Limb (tissue), 2 donors: Measurements from ENCODE around the gene BMP2K.
"Not testable (repeated sequence)": the region's sequence is repeated elsewhere in the genome, so short reads cannot be mapped to it uniquely, and the experiment has no call there.

Experiments used
- DNase-seq, 2 donors: peaks; one replicate each; pipeline ENCODE4 v3.0.0-alpha.2; 2016; ENCODE audit errors: extremely low spot score in 2 of 2

Gene BMP2K

DNA sequence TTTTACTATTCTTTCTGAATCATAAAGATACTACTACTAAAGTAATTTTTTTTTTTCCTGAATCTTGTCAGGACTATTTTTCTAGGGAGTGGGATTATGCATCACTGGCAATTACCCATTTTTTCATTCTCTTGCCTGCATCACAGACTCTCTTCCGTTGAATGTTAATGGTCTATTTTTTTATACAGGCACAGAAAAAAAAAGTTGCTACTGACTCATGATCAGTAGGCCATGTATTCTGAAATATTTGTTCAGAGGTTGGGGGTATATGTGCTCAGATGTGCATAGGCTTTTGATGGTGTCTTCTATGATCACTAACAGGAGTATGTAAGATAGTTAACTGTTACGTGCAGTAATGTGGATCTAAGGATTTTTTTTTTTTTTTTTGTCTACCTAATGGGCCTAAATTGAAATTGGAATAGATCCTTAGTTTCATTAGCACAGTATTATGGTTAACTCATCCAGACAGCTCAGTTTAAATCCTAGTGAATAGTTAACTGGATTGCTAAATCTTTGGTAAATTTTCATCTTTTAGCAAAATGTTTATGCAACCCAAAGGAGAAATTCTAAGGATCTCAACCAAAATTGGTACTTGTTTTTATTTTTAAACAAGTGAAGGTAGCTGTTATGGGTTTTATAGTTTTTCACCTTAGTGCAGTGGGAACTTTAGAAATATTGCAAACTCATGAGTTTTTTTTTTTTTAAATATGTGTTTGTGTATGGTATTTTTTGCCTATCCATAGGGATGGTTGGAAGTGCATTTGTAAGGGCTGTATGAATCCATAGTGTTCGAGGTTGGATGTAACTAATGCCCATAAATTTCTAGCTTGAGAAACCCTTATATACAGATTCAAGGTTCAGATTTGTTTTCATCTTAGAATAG, 12.1 kb downstream of the BMP2K start:
- no peak for DNase-seq

DNA sequence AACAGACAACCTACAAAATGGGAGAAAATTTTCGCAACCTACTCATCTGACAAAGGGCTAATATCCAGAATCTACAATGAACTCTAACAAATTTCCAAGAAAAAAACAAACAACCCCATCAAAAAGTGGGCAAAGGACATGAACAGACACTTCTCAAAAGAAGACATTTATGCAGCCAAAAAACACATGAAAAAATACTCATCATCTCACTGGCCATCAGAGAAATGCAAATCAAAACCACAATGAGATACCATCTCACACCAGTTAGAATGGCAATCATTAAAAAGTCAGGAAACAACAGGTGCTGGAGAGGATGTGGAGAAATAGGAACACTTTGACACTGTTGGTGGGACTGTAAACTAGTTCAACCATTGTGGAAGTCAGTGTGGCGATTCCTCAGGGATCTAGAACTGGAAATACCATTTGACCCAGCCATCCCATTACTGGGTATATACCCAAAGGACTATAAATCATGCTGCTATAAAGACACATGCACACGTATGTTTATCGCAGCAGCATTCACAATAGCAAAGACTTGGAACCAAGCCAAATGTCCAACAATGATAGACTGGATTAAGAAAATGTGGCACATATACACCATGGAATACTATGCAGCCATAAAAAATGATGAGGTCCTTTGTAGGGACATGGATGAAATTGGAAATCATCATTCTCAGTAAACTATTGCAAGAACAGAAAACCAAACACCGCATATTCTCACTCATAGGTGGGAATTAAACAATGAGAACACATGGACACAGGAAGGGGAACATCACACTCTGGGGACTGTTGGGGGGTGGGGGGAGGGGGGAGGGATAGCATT, 19.7 kb downstream of the BMP2K start:
- DNase-seq, result not testable (repeated sequence)

DNA sequence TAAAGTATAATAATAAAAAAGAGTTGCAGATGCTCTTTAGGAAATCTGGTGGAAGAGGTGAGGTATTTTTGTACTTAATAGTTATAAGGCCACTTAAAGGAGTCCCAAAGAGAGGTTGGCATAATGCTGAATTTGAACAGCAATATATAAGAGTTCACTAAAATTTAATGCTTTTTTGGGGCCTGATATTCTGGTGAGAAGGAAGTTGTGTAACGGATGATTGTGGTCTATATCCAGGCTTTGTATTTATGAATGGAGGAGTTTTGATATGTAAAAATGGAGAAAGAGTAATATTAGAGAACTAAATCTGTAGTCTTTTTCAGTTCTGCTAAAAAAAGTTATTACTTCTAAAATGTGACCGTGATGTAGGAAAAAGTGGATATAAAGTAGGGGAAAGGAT, 20.4 kb downstream of the BMP2K start:
- DNase-seq, result no peak

DNA sequence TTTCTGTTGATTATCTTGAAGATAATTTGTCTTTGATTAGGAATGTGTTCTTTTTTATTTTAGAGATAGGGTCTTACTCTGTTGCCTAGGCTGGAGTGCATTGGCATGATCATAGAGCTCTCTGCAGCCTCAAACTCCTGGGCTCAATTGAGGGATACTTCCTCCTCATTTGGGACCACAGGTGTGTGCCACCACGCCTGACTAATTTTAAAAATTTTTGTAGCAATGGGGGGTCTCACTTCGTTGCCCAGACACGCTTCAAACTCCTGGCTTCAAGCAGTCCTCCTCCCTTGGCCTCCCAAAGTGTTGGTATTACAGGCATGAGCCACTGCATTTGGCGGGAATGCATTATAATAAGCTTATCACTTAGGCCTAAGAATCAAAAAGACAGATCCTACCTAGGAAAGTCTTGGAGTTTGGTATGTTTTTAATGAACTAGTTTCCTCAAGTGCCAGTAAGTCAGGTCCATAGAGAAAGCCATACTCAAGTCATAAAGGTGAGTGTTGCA, 21.7 kb downstream of the BMP2K start:
- no peak for DNase-seq

DNA sequence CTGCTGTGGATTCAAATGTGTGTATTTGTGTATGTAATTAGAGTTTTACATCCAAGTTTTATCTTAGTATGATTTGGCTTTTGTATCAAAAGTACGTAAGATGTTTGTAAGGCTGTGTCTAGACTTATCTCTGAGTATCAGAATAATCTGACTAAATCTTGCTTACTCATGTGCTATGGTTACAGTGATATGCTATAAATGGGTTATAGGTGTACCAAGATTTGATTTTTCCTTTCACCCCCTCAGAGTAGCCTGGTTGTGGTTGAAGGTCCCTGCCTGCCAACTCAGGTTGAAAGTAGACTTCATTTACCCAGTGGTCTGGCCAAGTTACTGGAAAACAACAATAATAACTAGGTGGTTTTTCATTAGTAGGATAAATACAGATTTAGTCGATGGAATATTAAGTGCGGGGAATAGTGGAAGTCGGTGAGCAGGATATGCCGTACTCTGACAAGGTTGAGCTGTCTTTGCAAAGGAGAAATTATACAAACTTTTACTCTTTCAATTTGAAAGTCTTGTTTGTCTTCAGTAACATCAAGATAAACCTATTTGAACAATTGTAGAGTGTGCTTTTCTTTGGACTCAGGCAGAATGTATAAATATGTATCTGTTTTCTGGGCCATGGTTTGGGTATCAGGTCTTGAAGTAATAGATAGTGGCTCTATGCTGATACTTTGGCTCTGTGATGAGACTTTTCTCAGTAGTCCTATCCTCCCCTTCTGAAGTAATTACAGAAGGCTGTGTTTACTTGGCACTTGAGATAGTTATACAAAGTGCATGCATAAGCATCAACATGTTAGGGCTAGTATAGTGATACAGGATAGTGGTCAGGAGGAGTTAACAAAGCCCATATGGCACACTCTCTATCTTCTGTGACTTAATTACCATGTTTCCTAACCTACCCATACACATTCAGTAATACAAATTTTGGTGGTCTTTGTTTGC, 23.7 kb downstream of the BMP2K start:
- no peak for DNase-seq

DNA sequence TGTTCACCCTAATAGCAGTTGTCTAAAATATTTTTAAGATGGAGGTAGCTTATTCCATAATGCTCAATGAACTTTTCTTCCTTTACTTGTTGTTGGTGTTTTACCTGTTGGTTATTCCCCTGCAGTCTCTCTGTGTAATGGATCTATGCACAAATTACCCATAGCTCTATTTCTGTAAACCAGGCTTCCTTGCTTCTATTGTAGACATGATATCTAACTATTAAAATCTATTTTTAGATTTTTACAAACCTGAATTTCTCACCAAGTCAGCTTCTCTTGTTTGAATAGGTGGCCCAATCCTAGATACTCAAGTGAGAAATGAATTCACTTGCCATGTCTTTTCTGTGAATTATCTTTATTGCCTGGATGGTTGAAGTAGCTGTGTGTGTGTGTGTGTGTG, 24.8 kb downstream of the BMP2K start:
- DNase-seq, result no peak

DNA sequence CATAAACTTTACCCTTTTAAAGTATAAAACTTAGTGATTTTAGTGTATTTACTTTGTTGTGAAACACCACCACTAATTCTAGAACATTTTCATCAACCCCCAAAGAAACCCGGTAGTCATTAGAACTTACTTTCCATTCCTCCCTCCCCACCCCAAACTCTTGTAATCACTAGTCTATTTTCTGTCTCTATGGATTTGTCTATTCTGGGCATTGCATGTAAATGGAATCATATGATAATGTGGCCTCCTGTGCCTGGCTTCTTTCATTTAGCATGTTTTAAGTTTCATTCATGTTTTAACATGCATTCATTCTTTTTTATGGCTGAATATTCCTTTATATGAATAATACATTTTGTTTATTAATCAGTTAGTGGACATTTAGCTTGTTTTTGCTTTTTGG, 27.8 kb downstream of the BMP2K start:
- no peak for DNase-seq

DNA sequence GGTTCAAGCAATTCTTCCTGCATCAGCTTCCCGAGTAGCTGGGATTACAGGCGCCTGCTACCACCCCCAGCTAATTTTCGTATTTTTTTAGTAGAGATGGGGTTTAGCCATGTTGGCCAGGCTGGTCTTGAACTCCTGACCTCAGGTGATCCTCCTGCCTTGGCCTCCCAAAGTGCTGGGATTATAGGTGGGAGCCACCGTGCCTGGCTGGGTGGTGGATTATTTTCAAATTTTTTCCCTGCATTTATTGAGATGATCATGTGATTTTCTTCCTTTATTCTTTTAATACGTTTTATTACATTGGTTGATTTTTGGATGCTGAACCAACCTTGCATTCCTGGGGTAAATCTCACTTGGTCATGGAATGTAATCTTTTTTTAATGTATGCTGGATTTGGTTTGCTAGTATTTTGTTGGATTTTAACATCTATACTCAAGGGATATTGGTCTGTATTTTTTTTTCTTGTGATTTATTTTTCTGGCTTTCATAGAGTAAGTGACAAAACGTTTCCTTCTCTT, 30.9 kb downstream of the BMP2K start:
- DNase-seq, result no peak

DNA sequence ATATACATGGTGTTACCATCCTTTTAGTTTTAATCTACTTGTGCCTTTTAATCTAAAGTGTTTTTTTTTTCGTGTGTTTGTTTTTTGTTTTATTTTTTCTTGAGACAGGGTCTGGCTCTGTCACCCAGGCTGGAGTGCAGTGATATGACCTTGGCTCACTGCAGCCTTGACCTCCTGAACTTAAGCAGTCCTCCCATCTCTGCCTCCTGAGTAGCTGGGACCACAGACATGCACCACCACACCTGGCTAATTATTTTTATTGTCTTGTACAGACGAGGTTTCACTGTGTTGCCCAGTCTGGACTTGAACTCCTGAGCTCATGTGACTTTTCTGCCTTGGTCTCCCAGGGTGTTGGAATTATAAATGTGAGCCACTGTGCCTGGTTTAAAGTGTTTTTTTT, 33.1 kb downstream of the BMP2K start:
- no peak for DNase-seq

DNA sequence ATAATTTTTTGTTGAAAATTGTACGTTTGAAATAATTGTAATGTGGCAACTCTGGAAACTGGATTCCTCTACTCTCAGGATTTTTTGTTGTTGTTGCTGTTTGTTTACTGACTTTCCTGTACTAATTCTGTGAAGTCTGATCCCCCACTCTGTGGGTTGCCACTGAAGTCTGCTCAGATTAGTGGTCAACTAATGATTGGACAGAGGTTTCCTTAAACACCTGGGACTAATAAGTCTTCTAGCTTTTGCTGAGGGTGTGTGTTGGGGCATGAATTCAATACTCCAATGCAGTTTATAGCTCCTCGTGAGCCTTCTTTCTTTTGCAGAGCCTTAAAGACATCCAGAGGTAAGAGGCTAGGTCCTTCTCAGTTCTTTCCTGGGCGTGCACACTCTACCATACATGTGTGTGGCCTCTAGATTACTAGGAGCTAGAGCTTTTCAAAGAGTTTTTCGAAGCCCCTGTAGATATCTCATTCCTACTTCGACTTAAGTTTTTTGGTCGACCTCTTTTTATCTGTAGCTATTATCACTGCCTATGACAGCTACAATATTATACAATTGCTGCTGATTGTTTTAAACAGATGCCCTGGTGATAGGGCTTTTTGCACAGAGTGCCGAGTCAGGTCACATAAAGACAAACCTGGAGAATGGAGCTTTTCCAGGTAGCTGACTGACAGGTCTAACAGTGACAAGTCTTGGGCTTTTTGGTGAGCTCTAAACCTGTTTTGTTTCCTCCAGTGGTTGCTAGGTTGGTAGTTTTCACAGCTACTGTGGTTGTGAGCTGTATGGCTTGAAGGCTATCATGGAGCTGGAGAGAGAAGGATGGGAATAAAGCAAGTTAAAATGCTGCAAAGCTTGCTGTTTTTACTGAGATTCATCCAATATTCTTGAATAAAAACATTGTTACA, 34.0 kb downstream of the BMP2K start:
- no peak for DNase-seq

DNA sequence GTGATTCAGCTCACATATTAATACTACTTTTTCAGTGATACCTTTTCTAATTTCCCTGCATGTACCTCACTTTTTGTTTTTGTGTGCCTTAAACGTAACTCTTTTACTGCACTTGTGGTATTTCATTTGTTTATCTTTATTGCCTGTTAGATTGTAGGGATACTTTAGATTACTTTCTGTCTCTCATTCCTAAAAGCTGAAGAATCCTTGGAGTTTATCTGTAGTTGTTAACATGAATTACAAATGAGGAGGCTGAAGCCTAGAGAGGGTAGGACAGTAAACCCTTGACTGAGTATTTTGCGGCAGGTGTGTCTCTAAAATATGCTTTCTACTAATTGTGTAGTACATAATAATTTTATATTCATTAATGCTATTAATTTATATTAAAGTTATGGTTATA, 34.9 kb downstream of the BMP2K start:
- no peak for DNase-seq

DNA sequence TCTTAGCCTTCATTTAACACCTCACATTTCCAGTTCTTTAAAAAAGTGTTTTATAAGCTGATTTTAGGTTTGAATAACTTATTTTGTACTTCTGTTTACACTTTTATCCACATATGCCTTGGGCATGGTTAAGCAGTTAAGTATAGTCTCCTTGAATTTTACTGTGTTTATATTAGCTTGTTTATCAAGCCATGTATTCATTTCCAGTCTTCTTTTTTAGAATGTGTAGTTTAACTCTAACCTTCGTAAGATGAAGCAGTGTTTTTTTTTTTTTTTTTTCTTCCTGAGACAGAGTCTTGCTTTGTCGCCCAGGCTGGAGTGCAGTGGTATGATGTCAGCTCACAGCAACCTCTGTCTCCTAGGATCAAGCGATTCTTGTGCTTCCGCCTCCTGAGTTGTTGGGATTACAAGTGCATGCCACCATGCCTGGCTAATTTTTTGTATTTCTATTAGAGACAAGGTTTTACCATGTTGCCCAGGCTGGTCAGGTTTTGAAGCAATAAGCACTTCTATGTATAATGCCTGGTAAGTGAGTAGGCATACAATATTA, 42.5 kb downstream of the BMP2K start:
- no peak for DNase-seq

DNA sequence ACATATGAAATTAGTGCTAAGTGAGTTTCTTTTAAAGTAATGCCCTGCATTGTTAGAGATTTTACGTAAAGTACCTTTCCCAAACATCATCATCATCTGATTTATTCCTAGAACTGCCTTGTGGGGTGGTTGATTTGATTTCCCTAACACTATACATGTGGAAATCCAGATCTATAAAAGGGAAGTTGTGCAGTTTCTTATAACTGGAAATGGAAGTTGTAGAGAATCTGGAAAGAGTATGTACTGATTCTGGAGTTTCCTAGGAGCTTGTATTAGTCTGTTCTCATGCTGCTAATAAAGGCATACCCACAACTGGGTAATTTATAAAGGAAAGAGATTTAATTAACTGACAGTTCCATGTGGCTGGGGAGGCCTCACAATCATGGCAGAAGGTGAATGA, 47.9 kb downstream of the BMP2K start:
- DNase-seq, result no peak

DNA sequence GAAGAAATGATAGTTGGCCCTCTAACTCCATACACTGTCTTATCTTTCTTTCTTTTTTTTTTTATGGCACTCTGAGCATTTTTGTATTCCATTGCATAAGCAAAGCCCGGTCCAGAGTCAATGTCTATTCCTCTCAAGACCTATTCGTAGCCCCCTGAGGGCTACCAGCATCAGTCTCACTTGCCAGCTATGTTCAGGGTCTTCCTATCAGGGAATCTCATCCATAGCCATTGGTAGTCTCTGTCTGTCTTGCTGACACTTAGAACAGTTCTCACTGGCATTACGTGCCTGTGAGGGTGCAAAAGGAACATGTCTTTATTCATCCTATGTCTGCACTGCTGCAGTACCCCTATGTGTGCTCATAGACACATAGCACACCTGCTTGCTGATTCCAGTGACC, 51.0 kb downstream of the BMP2K start:
- DNase-seq, result no peak

DNA sequence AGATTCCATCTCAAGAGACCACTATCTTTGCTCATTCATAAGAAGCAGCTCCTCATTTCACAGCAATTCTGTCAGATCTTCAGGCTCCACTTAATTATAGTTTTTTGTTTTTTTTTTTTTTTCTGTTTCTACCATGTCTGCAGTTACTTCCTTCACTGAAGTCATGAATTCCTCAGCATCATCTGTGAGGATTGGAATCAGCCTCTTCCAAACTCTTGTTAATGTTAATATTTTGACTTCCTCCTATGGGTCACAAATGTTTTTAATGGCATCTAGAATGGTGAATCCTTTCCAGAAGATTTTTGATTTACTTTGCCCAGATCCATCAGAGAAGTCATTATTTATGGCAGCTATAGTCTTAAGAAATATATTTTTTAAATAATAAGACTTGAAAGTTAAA, 53.1 kb downstream of the BMP2K start:
- no peak for DNase-seq

DNA sequence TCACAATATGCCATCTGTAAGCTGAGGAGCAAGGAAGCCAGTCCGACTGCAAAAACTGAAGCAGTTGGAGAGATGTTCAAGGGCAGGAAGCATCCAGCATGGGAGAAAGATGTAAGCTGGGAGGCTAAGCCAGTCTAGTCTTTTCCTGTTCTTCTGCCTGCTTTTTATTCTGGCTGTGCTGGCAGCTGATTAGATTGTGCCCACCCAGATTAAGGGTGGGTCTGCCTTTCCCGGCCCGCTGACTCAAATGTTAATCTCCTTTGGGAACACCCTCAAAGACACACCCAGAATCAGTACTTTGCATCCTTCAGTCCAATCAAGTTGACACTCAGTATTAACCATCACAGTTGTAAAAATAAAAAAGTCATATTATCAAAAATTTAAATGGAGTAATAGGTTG, 63.5 kb downstream of the BMP2K start:
- DNase-seq, result not testable (repeated sequence)

DNA sequence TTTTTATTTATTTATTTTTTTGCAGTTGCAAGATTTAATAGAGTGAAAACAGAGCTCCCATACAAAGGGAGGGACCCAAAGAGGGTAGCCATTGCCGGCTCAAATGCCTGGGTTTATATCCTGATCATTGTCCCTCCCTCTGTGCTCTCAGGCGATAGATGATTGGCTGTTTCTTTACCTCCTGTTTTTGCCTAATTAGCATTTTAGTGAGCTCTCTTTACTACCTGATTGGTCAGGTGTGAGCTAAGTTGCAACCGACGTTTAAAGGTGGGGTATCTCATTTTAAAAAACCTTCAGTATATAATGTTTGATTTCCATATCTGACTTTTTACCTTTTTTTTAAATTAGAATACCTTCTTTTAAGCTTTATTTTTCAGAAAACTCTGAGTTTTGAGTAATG, 64.1 kb downstream of the BMP2K start:
- DNase-seq, result not testable (repeated sequence)

DNA sequence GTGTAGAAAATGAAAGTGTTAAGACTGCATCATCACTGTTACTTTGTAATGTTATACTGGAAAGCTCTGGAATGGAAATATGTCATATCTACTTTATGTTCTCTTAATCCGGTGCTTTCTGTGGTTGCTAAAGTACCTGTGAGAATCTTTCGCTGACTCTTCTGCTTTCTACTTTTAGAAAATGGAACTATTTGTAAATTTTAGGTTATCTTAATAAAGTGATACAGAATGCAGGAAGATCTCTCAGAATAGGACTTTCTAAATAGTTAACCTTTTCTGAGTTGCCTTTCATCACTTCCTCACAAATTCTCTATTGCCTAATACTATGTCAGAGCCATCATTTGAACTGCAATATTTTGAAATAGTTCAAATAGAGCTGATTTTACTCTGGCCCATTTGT, 69.3 kb downstream of the BMP2K start:
- DNase-seq, result no peak

DNA sequence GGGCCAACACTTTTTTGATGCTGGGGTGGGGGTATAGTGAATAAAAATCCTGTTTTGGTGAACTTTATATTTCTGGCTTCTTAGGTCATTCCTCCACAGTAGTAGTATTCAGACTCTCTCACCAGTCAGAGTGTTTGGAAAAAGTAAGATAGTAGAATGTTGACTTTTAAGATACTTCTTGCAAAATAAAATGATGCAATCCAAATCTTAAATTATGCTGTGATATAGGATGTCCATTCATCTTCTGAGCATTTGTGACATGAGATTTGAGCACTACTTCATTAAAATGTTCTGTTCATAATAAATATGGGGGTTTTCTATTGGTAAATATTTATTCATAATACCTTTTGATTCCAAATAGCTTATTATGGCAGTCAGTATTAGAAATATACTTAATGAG, 70.1 kb downstream of the BMP2K start:
- DNase-seq, result no peak

DNA sequence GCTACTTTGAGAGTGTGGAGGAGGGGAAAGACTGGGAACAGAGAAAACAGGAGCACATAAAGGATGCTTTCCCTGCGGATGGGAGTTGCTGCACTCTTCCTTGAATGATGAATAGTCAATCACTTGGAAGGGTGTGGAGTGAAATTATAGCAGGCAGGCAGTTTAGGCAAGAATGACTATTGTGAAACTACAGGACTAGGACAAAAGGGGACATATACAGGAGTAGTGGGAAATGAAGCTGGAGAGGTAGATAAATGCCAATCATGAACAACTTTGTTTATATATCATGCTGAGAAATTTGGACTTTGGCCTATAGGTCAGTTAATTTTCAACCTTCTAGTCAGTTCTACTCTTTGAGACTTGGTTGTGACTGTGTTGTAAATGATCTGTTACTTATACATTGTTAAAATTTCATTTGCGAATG, 86.2 kb downstream of the BMP2K start:
- no peak for DNase-seq
